Chondrocyte (in vitro differentiated cells): Measurements from ENCODE around the gene MEN1. TPM values are rescaled to one million over a fixed set of nuclear protein-coding genes. Genes with fewer than 3 reads are reported as not detected.

Experiments
- DNase-seq: peaks from one replicate; pipeline ENCODE4 v3.0.0; 2021; ENCODE audit warnings: mixed read lengths, low spot score
- H3K27ac Mint-ChIP-seq: one replicate; pipeline ENCODE4 v1.8.0; 2021; ENCODE audit warnings: mild to moderate bottlenecking, moderate library complexity, mixed read lengths; ENCODE audit not compliant: unreplicated experiment
- H3K27me3 Mint-ChIP-seq: 2 replicates; pipeline ENCODE4 v1.8.0; 2021; ENCODE audit warnings: low read depth, mixed read lengths
- H3K36me3 Mint-ChIP-seq: 2 replicates; pipeline ENCODE4 v1.8.0; 2021; ENCODE audit warnings: low read depth, mixed read lengths
- H3K4me1 Mint-ChIP-seq: 2 replicates; pipeline ENCODE4 v1.8.0; 2021; ENCODE audit warnings: low read depth, mild to moderate bottlenecking, mixed read lengths
- H3K4me3 Mint-ChIP-seq: one replicate; pipeline ENCODE4 v1.8.0; 2021; ENCODE audit warnings: mild to moderate bottlenecking, moderate library complexity, mixed read lengths; ENCODE audit not compliant: unreplicated experiment
- H3K9me3 Mint-ChIP-seq: 2 replicates; pipeline ENCODE4 v1.8.0; 2021; ENCODE audit warnings: low read depth, mixed read lengths
- CTCF ChIP-seq: fragments of 200-600 bp; sonication (generic); IDR thresholded peaks from 2 replicates; pipeline ENCODE4 v1.5.0; 2021; ENCODE audit warnings: antibody characterized with exemption, mild to moderate bottlenecking, moderate library complexity
- total RNA-seq: library from RNA; stranded (reverse); gene quantifications from 3 replicates; pipeline ENCODE4 v1.2.1, GENCODE V29; 2021

MEN1 gene
- total RNA-seq, 1 donor from 2014 or later, result 19.5 TPM

GRCh38 chr11:64853709-64854108 is 43.4 kb upstream of the MEN1 start:
- no peak for TF ChIP-seq CTCF
- H3K4me3 Mint-ChIP-seq, result no peak overlapping the region
- H3K9me3 Mint-ChIP-seq, result no peaks in the 10 kb centered on the region
- peaks cover 44% of the 10 kb centered on the region for H3K4me1 Mint-ChIP-seq
- H3K27ac Mint-ChIP-seq, result peak overlapping the region; percentile 32
- H3K27me3 Mint-ChIP-seq, result no peaks in the 10 kb centered on the region
- H3K36me3 Mint-ChIP-seq, result peaks cover 13% of the 10 kb centered on the region
- peak; percentile 76 for DNase-seq

DNA sequence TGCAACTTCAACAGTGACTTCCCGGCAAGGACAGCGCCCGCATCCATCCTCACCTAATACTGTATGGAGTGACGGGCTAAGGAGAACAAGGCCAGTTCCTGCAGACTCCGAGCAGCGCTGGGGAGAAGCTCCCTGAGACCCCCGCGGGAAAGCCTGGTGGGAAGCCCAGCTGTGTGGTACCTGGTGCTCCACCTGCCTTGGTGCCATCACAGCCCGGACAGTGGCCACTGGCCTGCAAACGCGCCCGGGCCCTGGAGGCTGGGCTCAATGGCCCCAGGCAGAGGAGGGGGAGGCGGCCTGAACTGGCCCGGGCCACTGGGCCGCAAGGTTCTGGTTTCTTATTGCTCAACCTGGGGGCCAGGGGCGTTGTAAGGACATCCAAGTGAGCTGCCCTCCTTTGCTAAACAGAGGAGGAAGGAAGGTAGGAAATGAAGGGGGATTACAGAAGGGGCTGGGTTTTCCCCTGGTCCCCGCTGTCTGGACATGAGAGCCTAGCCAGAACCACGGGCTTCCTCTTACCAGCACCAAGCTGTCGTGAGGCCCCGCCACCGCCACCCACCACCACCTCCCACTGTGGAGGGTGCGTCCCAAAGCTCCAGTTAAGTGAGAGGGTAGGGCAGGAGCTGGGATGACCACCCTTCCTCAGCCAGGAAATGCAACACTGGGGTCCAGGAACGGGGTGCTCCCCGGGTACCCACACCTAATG is 42.6 kb upstream of the MEN1 start:
- DNase-seq, result peak; percentile 78
- Mint-ChIP-seq H3K36me3 (peaks cover 13% of the 10 kb centered on the region), H3K27ac (no peak overlapping the region), H3K9me3 (no peaks in the 10 kb centered on the region), H3K4me3 (no peak overlapping the region), H3K4me1 (peaks cover 44% of the 10 kb centered on the region), H3K27me3 (no peaks in the 10 kb centered on the region)
- TF ChIP-seq CTCF, result no peak

- Mint-ChIP-seq H3K4me1 (peaks cover 45% of the 10 kb centered on the region), H3K27me3 (no peaks in the 10 kb centered on the region), H3K4me3 (no peak overlapping the region), H3K36me3 (peaks cover 9% of the 10 kb centered on the region), H3K27ac (peak overlapping the region; percentile 15), H3K9me3 (no peaks in the 10 kb centered on the region)
- no peak for DNase-seq
- no peak for TF ChIP-seq CTCF
Measured at GRCh38 chr11:64851831-64852351, 41.5 kb upstream of the MEN1 start.

DNA sequence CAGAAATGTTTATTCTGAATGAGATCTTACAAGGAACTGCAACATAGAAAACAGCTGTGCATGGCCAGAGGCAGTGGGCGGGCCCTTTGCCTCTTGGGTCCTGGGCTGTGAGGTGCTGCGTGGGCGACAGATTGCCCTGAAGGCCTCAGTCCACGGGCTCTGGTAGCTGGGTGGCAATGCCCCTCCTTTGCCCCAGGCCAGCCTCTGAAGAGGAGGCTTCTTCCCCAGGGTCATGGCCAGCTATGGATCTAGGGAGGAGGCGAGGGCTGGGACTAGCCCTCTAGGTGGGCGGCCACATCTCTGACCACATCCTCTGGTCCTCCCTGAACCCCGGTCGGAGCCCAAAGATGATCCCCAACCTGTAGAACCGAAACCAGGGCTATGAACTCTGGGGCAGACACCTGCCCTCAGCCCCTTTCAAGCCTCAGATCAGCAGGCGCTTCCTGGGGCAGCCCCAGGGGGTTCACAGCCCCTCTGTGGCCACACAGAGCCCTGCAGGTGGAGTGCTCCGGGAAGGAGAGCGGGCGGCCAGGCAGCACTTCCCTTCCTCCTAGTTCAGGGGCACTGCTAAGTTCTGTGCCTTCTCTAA is 40.7 kb upstream of the MEN1 start:
- H3K36me3 Mint-ChIP-seq, result peaks cover 9% of the 10 kb centered on the region
- no peak overlapping the region for H3K4me3 Mint-ChIP-seq
- H3K27ac Mint-ChIP-seq, result peak overlapping the region; percentile 49
- H3K9me3 Mint-ChIP-seq, result no peaks in the 10 kb centered on the region
- TF ChIP-seq CTCF, result no peak
- peaks cover 36% of the 10 kb centered on the region for H3K4me1 Mint-ChIP-seq
- no peaks in the 10 kb centered on the region for H3K27me3 Mint-ChIP-seq
- no peak for DNase-seq

DNA sequence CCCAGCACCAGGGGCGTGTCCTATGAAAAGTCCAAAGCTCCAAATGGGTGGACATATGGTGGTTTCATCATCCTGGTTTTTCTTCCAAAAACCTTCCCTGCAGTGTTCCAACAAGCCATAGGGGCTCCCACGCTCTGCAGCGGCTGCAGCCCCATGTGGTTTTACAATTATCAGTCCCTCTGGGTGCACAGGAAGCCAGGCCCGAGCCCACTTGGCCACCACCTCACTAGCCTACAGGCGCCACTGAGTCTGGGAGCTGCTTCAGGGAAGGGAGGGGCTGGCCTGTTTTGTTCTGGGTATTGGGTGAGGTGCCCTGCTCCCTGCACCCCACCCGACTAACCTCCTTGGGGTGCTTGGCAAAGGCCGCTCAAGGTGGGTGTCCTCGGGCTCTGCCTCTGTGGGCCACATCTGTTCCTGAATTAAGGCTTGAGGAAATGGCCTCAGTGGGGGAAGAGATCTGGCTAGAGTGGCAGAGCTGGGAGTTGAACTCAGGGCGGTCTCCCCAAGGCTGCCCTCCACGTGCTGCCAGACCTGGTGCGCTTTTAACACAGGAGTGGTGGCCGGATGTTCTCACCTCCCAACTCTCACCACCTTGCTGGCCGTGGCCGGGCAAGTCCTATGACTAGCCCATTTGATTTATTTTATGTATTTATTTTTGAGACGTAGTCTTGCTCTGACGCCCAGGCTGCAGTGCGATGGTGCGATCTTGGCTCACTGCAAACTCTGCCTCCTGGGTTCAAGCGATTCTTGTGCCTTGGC is 39.4 kb upstream of the MEN1 start:
- TF ChIP-seq CTCF, result no peak
- no peaks in the 10 kb centered on the region for H3K27me3 Mint-ChIP-seq
- H3K9me3 Mint-ChIP-seq, result no peaks in the 10 kb centered on the region
- H3K27ac Mint-ChIP-seq, result peak overlapping the region; percentile 12
- no peak overlapping the region for H3K4me3 Mint-ChIP-seq
- no peak for DNase-seq
- peaks cover 4% of the 10 kb centered on the region for H3K36me3 Mint-ChIP-seq
- H3K4me1 Mint-ChIP-seq, result peaks cover 23% of the 10 kb centered on the region
